Loucy (cell line): Measurements from ENCODE around the gene CD4.
A peak's percentile ranks its signal among the peaks of the same experiment; 100 is the strongest.

ENCODE experiments used
- CTCF ChIP-seq: fragments of 200-600 bp; sonication (generic); conservative IDR thresholded peaks from 2 replicates; pipeline ENCODE4 v1.5.1; 2014; ENCODE audit warnings: mild to moderate bottlenecking, antibody characterized with exemption, low read length
- EZH2phosphoT487 ChIP-seq: fragments of 200-600 bp; IDR thresholded peaks from 2 replicates; pipeline ENCODE4 v1.6.1; 2018; ENCODE audit warnings: antibody characterized with exemption, mild to moderate bottlenecking, moderate library complexity, borderline replicate concordance

- TF ChIP-seq CTCF: peak; percentile 80
- TF ChIP-seq EZH2phosphoT487: no peak
Observed at GRCh38 chr12:6869049-6870021, 80.0 kb downstream of the CD4 start.
